ENCODE results near the gene CEP350. TPM values are rescaled to one million over a fixed set of nuclear protein-coding genes. Genes with fewer than 3 reads are reported as not detected.

The CEP350 gene
- total and polyA plus RNA-seq, 2 of the 13 experiments (the other 11 are each of a cell fraction or from before 2014, with no cell fraction given): 7.6 to 35.9 TPM

- Histone ChIP-seq H2AFZ (ENCODE audit: low read length) (no peak overlapping the region), H3K4me3 (replicated peaks in 1 of 3; ENCODE audit: insufficient read depth in 1 of 3, low read depth in 2 of 3, low read length in 3 of 3) (no peak overlapping the region), H3K4me2 (ENCODE audit: low read depth, low read length) (no peak overlapping the region), H4K20me1 (ENCODE audit: insufficient read depth, low read length) (no peaks in the 10 kb centered on the region), H3K27me3 (ENCODE audit: control insufficient read depth in 1 of 2, insufficient read depth in 2 of 2, low read length in 2 of 2) (no peaks in the 10 kb centered on the region), H3K27ac (ENCODE audit: extremely low read length, insufficient read depth, low read length) (no peak overlapping the region), H3K36me3 (replicated peaks in 1 of 2; ENCODE audit: control insufficient read depth in 1 of 2, insufficient read depth in 2 of 2, low read length in 2 of 2) (peaks cover 7 to 42% of the 10 kb centered on the region in 2 experiments), H3K4me1 (ENCODE audit: insufficient read depth, low read length) (no peaks in the 10 kb centered on the region), H3K9ac (ENCODE audit: insufficient read depth, low read depth, low read length) (no peak overlapping the region), H3K79me2 (ENCODE audit: insufficient read depth, low read length) (no peaks in the 10 kb centered on the region), H3K9me3 (ENCODE audit: low read length) (no peaks in the 10 kb centered on the region)
- no peak for FAIRE-seq
- in situ Hi-C loops (cut with HindIII; ENCODE audit: extremely low pct_ligation_motif_present, low pct_unique_long_range_greater_than_20kb): no loop called here
- DNase-seq (ENCODE audit: low spot score): no peak
- no peak for TF ChIP-seq ATF1 (CRISPR knock-in tag; IDR thresholded peaks at IDR 0.05)
- no peak for TF ChIP-seq ZIK1 (CRISPR knock-in tag; IDR thresholded peaks at IDR 0.05; ENCODE audit: borderline replicate concordance, low read depth)
- TF ChIP-seq ZNF550 (CRISPR knock-in tag; IDR thresholded peaks at IDR 0.05; ENCODE audit: borderline replicate concordance): no peak
- TF ChIP-seq TAF15 (IDR thresholded peaks at IDR 0.05; ENCODE audit: low read depth, low read length, poor library complexity, severe bottlenecking): no peak
- no peak for TF ChIP-seq KIAA2018 (CRISPR knock-in tag; IDR thresholded peaks at IDR 0.05; ENCODE audit: borderline replicate concordance)
- no peak for TF ChIP-seq ELF1 (CRISPR knock-in tag; IDR thresholded peaks at IDR 0.05)
- no peak for TF ChIP-seq ZC3H13 (CRISPR knock-in tag; IDR thresholded peaks at IDR 0.05)
- TF ChIP-seq TRIM22 (IDR thresholded peaks at IDR 0.05): no peak
- TF ChIP-seq ZBTB8A (CRISPR knock-in tag; IDR thresholded peaks at IDR 0.05; ENCODE audit: borderline replicate concordance, low read depth): no peak
- TF ChIP-seq MTF2 (CRISPR knock-in tag; IDR thresholded peaks at IDR 0.05; ENCODE audit: borderline replicate concordance): no peak
- TF ChIP-seq MTF1 (CRISPR knock-in tag; IDR thresholded peaks at IDR 0.05): no peak
- POLR2A ChIA-PET: no interaction called here
- intact Hi-C loops (cut with micrococcal nuclease; ENCODE audit: unreplicated experiment): no loop called here
- no TSS peak for BruUV-seq (replicated peaks)
- CTCF ChIA-PET (ENCODE audit: low intra/inter-chr PET ratio, low total read pairs): no interaction called here
- WGBS (ENCODE audit: low lambda C conversion rate): 96% methylated on average over 4 of the region's 4 CpGs
- no peak for ATAC-seq
Observed at GRCh38 chr1:180065408-180065807, 110.8 kb downstream of the CEP350 start.
